GM21528 (cell line): ENCODE results near the gene PRKCB.
A peak's percentile ranks its signal among the peaks of the same experiment; 100 is the strongest.

Experiments used
- ATAC-seq: cut with Tn5 transposase; IDR thresholded peaks from one replicate; pipeline ENCODE4 v1.9.1; 2021; ENCODE audit warnings: mild to moderate bottlenecking, moderate library complexity; ENCODE audit not compliant: unreplicated experiment, low FRiP score

The PRKCB gene

GRCh38 chr16:23862556-23862955, 26.8 kb downstream of the PRKCB start:
- no peak for ATAC-seq

- ATAC-seq: peak; percentile 73
These were observed 28.0 kb downstream of the PRKCB start for GRCh38 chr16:23863511-23864422.

- no peak for ATAC-seq
These were observed 30.1 kb downstream of the PRKCB start for GRCh38 chr16:23865853-23866252.

- no peak for ATAC-seq
These were observed 30.8 kb downstream of the PRKCB start for GRCh38 chr16:23866621-23867020.

- no peak for ATAC-seq
These were observed 31.8 kb downstream of the PRKCB start for GRCh38 chr16:23867566-23867965.

- ATAC-seq: no peak
These were observed 32.4 kb downstream of the PRKCB start for GRCh38 chr16:23868136-23868535.

- no peak for ATAC-seq
These were observed 33.3 kb downstream of the PRKCB start for GRCh38 chr16:23869052-23869451.

- no peak for ATAC-seq
These were observed 36.1 kb downstream of the PRKCB start for GRCh38 chr16:23871924-23872323.

GRCh38 chr16:23874613-23875294, 39.0 kb downstream of the PRKCB start:
- no peak for ATAC-seq

GRCh38 chr16:23876256-23876896, 40.6 kb downstream of the PRKCB start:
- no peak for ATAC-seq

GRCh38 chr16:23877107-23878070, 41.6 kb downstream of the PRKCB start:
- ATAC-seq: no peak

- ATAC-seq: no peak
These were observed 44.1 kb downstream of the PRKCB start for GRCh38 chr16:23879735-23880373.

- no peak for ATAC-seq
These were observed 53.4 kb downstream of the PRKCB start for GRCh38 chr16:23889189-23889588.

- ATAC-seq: no peak
These were observed 58.2 kb downstream of the PRKCB start for GRCh38 chr16:23893986-23894385.

- no peak for ATAC-seq
These were observed 59.3 kb downstream of the PRKCB start for GRCh38 chr16:23895052-23895451.

- ATAC-seq: no peak
These were observed 61.3 kb downstream of the PRKCB start for GRCh38 chr16:23896832-23897821.

GRCh38 chr16:23898682-23899430, 63.1 kb downstream of the PRKCB start:
- ATAC-seq: no peak

GRCh38 chr16:23899869-23900268, 64.1 kb downstream of the PRKCB start:
- ATAC-seq: no peak
